Thoracic aorta (tissue), 2 donors: ENCODE results near the gene TMEM236. TPM values are rescaled to one million over a fixed set of nuclear protein-coding genes. Genes with fewer than 3 reads are reported as not detected.

ENCODE experiments used
- ATAC-seq: fragments of 150-250 bp; one replicate; pipeline ENCODE4 v1.8.0; 2017; ENCODE audit warnings: low read depth; ENCODE audit not compliant: insufficient number of reproducible peaks, low FRiP score
- DNase-seq: peaks from one replicate; pipeline ENCODE4 v3.0.0-alpha.2; 2020; ENCODE audit warnings: low spot score
- H3K27ac ChIP-seq, 2 donors: fragments of 200-600 bp; sonication (generic); 1 replicate in 1 of 2; 2 replicates in 1 of 2; pipeline ENCODE4 v1.5.1; 2016; ENCODE audit warnings: mild to moderate bottlenecking in 2 of 2, moderate library complexity in 2 of 2
- H3K27me3 ChIP-seq: fragments of 200-600 bp; sonication (generic); replicated peaks from 2 replicates; pipeline ENCODE4 v1.6.0; 2016; ENCODE audit warnings: mild to moderate bottlenecking; ENCODE audit not compliant: insufficient read depth
- H3K36me3 ChIP-seq: fragments of 200-600 bp; sonication (generic); one replicate; pipeline ENCODE4 v1.5.1; 2016
- H3K4me1 ChIP-seq, 2 donors: fragments of 200-600 bp; sonication (generic); 1 replicate in 1 of 2; 2 replicates in 1 of 2; pipeline versions ENCODE4 v1.5.1 to v1.6.0; 2016; ENCODE audit warnings: low read depth in 2 of 2, mild to moderate bottlenecking in 1 of 2; ENCODE audit not compliant: control insufficient read depth in 1 of 2
- H3K4me3 ChIP-seq: fragments of 200-600 bp; sonication (generic); 2 replicates; pipeline ENCODE4 v1.5.1; 2016; ENCODE audit warnings: mild to moderate bottlenecking
- H3K9me3 ChIP-seq: fragments of 200-600 bp; sonication (generic); 2 replicates; pipeline ENCODE4 v1.5.1; 2016
- total RNA-seq, 2 donors: library from RNA; depleted of rRNA; stranded (reverse); fragments of >200 nt; gene quantifications; one replicate each; pipeline versions ENCODE4 v1.1.0 to v1.2.3, GENCODE V29; 2016
- TF ChIP-seq, protein P1 (sequence below): fragments of 200-600 bp; sonication (generic); IDR thresholded peaks from one replicate; pipeline ENCODE4 v1.5.1; 2019; ENCODE audit warnings: antibody characterized with exemption

TMEM236 gene
- total RNA-seq, 2 donors from 2014 or later = 1.1 to 2.0 TPM

DNA sequence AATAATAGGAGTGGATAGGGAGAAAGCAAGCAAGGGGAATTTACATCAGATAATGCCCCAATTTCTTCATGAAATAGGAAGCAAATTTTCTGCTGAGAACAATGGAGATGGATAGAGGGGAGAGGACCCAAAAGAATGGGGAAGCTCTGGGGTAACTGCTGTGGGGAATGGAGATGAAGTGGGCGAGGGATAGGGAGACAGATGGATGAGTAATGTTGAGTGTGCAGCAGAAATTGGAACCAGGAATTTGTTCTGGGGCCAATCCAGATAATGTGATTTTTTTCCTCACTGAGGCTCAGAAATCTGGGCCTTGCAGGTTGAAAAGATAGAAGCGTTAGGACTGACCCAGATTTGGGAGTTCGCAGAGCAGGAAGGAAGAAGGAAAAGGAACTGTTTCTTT, 32.7 kb downstream of the TMEM236 start:
- ATAC-seq (no peak), DNase-seq (no peak)
- no peak overlapping the region for H3K4me3 ChIP-seq
- no peaks in the 10 kb centered on the region for H3K27me3 ChIP-seq
- no peaks in the 10 kb centered on the region for H3K9me3 ChIP-seq
- H3K27ac ChIP-seq = no peak overlapping the region
- peaks cover 9 to 22% of the 10 kb centered on the region in 2 donors for H3K4me1 ChIP-seq
- TF ChIP-seq, protein P1, sequence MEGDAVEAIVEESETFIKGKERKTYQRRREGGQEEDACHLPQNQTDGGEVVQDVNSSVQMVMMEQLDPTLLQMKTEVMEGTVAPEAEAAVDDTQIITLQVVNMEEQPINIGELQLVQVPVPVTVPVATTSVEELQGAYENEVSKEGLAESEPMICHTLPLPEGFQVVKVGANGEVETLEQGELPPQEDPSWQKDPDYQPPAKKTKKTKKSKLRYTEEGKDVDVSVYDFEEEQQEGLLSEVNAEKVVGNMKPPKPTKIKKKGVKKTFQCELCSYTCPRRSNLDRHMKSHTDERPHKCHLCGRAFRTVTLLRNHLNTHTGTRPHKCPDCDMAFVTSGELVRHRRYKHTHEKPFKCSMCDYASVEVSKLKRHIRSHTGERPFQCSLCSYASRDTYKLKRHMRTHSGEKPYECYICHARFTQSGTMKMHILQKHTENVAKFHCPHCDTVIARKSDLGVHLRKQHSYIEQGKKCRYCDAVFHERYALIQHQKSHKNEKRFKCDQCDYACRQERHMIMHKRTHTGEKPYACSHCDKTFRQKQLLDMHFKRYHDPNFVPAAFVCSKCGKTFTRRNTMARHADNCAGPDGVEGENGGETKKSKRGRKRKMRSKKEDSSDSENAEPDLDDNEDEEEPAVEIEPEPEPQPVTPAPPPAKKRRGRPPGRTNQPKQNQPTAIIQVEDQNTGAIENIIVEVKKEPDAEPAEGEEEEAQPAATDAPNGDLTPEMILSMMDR = no peak
- H3K36me3 ChIP-seq = no peaks in the 10 kb centered on the region

DNA sequence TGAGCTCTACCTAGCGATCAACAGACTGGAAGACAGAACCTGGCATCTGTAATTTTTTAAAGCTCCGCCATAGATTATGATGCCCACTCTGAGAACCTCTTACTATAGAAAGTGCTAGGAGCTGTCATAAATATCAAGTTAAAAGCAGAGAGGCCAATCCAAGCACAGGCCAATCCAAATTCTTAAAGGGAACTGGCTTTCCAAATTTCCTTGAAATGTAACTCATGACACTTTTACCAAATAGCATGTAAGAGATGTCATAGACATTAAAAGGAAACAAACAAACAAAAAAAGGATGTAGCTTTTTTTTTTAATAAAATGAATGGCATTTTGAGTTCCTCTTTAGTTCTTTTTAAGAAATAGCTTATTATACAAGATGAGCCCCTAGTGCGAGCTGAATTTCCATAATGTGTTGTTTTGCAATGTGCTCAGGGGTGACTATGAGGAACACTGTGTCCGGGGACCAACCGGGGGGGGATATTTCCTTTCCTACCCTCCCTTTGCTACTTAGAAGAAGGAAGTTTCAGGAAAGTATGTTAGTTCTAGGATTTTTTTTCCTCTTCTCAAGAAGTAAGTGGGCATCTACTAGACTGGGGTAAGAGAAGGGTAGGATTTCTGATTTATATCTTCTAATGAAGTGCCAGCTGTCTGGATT, 33.4 kb downstream of the TMEM236 start:
- no peak for ATAC-seq
- H3K36me3 ChIP-seq = no peaks in the 10 kb centered on the region
- no peaks in the 10 kb centered on the region for H3K27me3 ChIP-seq
- TF ChIP-seq, protein P1 = no peak
- H3K9me3 ChIP-seq = no peaks in the 10 kb centered on the region
- no peak overlapping the region for H3K27ac ChIP-seq
- DNase-seq = no peak
- H3K4me3 ChIP-seq = no peak overlapping the region
- H3K4me1 ChIP-seq = peaks cover 9 to 22% of the 10 kb centered on the region in 2 donors

DNA sequence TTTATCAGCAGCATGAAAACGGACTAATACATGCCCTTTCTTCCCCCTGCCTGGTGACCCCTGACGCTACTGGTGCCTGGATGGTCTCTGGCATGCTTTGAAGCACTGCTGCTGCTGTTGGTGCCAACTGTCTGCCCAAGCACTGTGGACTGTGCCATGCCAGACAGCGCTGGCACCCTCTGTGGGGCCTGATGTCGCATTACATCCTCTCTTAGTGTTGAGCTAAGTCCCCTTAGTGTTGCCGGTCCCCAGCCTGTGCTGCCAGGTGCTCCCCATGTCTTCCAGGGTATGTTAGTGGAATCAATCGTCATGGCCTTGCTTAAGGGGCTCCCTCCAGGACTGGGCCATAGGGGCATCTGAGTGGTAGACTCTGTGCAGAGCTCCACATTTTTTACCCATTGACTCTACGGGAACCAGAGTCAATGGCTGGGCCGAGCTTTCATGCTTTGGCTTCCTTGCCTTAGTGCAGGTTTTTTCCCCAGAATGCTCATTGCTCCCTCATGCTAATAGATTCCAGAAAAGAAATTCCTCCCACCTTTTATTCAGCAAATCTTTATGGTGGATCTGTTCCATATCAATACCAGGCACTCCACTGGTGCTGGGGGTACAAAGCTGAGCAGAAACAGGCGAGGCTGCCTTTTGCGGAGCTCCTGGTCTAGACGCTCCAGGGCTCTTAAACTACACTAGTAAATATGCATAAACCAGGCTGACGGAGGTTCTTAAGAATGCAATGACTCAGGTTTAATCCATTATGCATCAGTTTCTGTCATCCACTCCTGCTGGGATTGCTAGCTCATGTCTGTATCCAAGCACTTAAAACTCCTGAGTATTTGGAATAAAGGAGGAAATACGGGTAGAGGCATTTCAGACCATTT, 35.3 kb downstream of the TMEM236 start:
- Histone ChIP-seq H3K4me1 (peaks cover 9 to 22% of the 10 kb centered on the region in 2 donors), H3K27me3 (no peaks in the 10 kb centered on the region), H3K9me3 (no peaks in the 10 kb centered on the region), H3K27ac (no peak overlapping the region), H3K36me3 (no peaks in the 10 kb centered on the region), H3K4me3 (no peak overlapping the region)
- TF ChIP-seq, protein P1 = no peak
- DNase-seq = no peak
- no peak for ATAC-seq

GRCh38 chr10:17788646-17789045, 36.6 kb downstream of the TMEM236 start:
- ATAC-seq = no peak
- peaks cover 6 to 16% of the 10 kb centered on the region in 2 donors for H3K4me1 ChIP-seq
- no peaks in the 10 kb centered on the region for H3K9me3 ChIP-seq
- H3K27ac ChIP-seq = no peak overlapping the region
- TF ChIP-seq, protein P1 = no peak
- H3K27me3 ChIP-seq = no peaks in the 10 kb centered on the region
- no peak overlapping the region for H3K4me3 ChIP-seq
- no peaks in the 10 kb centered on the region for H3K36me3 ChIP-seq
- DNase-seq = no peak

- ATAC-seq (no peak), DNase-seq (no peak)
- Histone ChIP-seq H3K27me3 (no peaks in the 10 kb centered on the region), H3K27ac (no peak overlapping the region), H3K9me3 (no peaks in the 10 kb centered on the region), H3K4me1 (peaks cover 0 to 10% of the 10 kb centered on the region in 2 donors), H3K4me3 (no peak overlapping the region), H3K36me3 (no peaks in the 10 kb centered on the region)
- TF ChIP-seq, protein P1 = no peak
Measured at GRCh38 chr10:17789396-17789795, 37.4 kb downstream of the TMEM236 start.
